K562 (cell line): ENCODE data around the gene RNF213. TPM values are rescaled to one million over a fixed set of nuclear protein-coding genes. Genes with fewer than 3 reads are reported as not detected.
A peak's percentile ranks its signal among the peaks of the same experiment; 100 is the strongest.

Experiments
- ATF6 ChIP-seq: sonication (generic); formaldehyde crosslinking; IDR thresholded peaks from 2 replicates; pipeline ENCODE4 v1.4.0; 2020; ENCODE audit warnings: mild to moderate bottlenecking, missing genetic modification reagents
- CTBP1 ChIP-seq: fragments of 450-650 bp; IDR thresholded peaks from 2 replicates; pipeline ENCODE4 v1.6.1; 2016; ENCODE audit warnings: borderline replicate concordance
- DLX4 ChIP-seq: fragments of 250-450 bp; sonication (Bioruptor Pico); IDR thresholded peaks from 2 replicates; pipeline ENCODE4 v1.6.1; 2021; ENCODE audit warnings: mild to moderate bottlenecking
- E2F6 ChIP-seq, 2 experiments: IDR thresholded peaks; 2 replicates each; pipeline ENCODE4 v1.6.1; 2011; ENCODE audit warnings: borderline replicate concordance in 1 of 2, control low read depth in 1 of 2, low read depth in 1 of 2, low read length in 1 of 2, mild to moderate bottlenecking in 1 of 2, mixed read lengths in 1 of 2, moderate library complexity in 1 of 2; ENCODE audit not compliant: insufficient read depth in 1 of 2, insufficient read length in 1 of 2, poor library complexity in 1 of 2, severe bottlenecking in 1 of 2; ENCODE audit errors: extremely low read depth in 1 of 2
- ETV5 ChIP-seq: sonication (generic); formaldehyde crosslinking; IDR thresholded peaks from 2 replicates; pipeline ENCODE4 v1.4.0; 2020; ENCODE audit warnings: low read depth, mild to moderate bottlenecking, missing genetic modification reagents
- HLTF ChIP-seq: fragments of 450-650 bp; IDR thresholded peaks from 2 replicates; pipeline ENCODE4 v1.6.1; 2016
- HNRNPH1 ChIP-seq: fragments of 200-400 bp; formaldehyde crosslinking; optimal IDR thresholded peaks from 2 replicates; pipeline ENCODE3; 2017; ENCODE audit warnings: low read depth, mild to moderate bottlenecking, low read length, moderate library complexity
- MTA2 ChIP-seq: fragments of 450-650 bp; IDR thresholded peaks from 2 replicates; pipeline ENCODE4 v1.6.1; 2016; ENCODE audit warnings: low read depth
- NFE2L1 ChIP-seq: fragments of 450-650 bp; IDR thresholded peaks from 2 replicates; pipeline ENCODE4 v1.6.1; 2016; ENCODE audit warnings: missing genetic modification characterization, low read depth, mild to moderate bottlenecking, missing compliant biosample characterization, moderate library complexity, borderline replicate concordance
- RAD21 ChIP-seq, 2 experiments: fragments of 250-450 bp in 1 of 2; fragments of 450-650 bp in 1 of 2; sonication (Bioruptor Pico) in 1 of 2; formaldehyde crosslinking in 1 of 2; IDR thresholded peaks in 1 of 2; conservative IDR thresholded peaks in 1 of 2; 2 replicates each; pipeline versions ENCODE4 v1.4.0 to v1.8.0; 2020 to 2022; ENCODE audit warnings: mild to moderate bottlenecking in 2 of 2, moderate library complexity in 1 of 2
- RBM39 ChIP-seq: fragments of 200-400 bp; formaldehyde crosslinking; optimal IDR thresholded peaks from 2 replicates; pipeline ENCODE3; 2018; ENCODE audit warnings: low read depth, low read length
- RUNX1 ChIP-seq: sonication (generic); IDR thresholded peaks from 2 replicates; pipeline ENCODE4 v1.6.1; 2016; ENCODE audit warnings: antibody characterized with exemption, low read depth
- SAFB ChIP-seq: fragments of 200-400 bp; formaldehyde crosslinking; IDR thresholded peaks from 2 replicates; pipeline ENCODE4 v1.6.1; 2017; ENCODE audit warnings: low read depth, low read length, borderline replicate concordance
- SETDB1 ChIP-seq: IDR thresholded peaks from one replicate; pipeline ENCODE4 v1.6.1; 2012; ENCODE audit warnings: low read length, control low read depth, inconsistent platforms
- SMARCA4 ChIP-seq: fragments of 450-650 bp; IDR thresholded peaks from 2 replicates; pipeline ENCODE4 v1.6.1; 2016
- TCF7L2 ChIP-seq: fragments of 150-350 bp; IDR thresholded peaks from 2 replicates; pipeline ENCODE4 v1.6.1; 2016; ENCODE audit warnings: low read depth, mild to moderate bottlenecking, low read length, moderate library complexity
- TFAP4 ChIP-seq: sonication (generic); formaldehyde crosslinking; IDR thresholded peaks from 2 replicates; pipeline ENCODE4 v1.8.0; 2022; ENCODE audit warnings: missing genetic modification reagents, mild to moderate bottlenecking, moderate library complexity, borderline replicate concordance
- ZBTB2 ChIP-seq: fragments of 450-650 bp; IDR thresholded peaks from 2 replicates; pipeline ENCODE4 v1.6.1; 2016; ENCODE audit warnings: antibody characterized with exemption
- ZNF184 ChIP-seq: sonication (generic); formaldehyde crosslinking; IDR thresholded peaks from 2 replicates; pipeline ENCODE4 v1.5.0; 2020; ENCODE audit warnings: missing genetic modification reagents
- ZNF280A ChIP-seq: fragments of 450-650 bp; IDR thresholded peaks from 2 replicates; pipeline ENCODE4 v1.6.1; 2018; ENCODE audit warnings: mild to moderate bottlenecking, low read depth; ENCODE audit not compliant: partially characterized antibody
- ZNF316 ChIP-seq: fragments of 450-650 bp; IDR thresholded peaks from 2 replicates; pipeline ENCODE4 v1.6.1; 2016
- polyA plus RNA-seq, 8 experiments: library from polyadenylated mRNA; depleted of rRNA in 4 of 8; stranded (reverse) in 5 of 8; unstranded in 3 of 8; fragments of >200 nt; fragmentation: Nextera tagmentation in 2 of 8; fragmentation: Illumina TruSeq in 1 of 8; extraction: Ambion mirVana in 2 of 8; extraction: Trizol in 1 of 8; gene quantifications; 2 replicates each; pipeline versions ENCODE4 v1.2.1 to v1.2.3, GENCODE V29; 2011 to 2014; ENCODE audit warnings: inconsistent platforms in 1 of 8, missing spikeins in 1 of 8
- total RNA-seq, 7 experiments: library from RNA; depleted of rRNA in 6 of 7; stranded (reverse); fragments of >200 nt in 6 of 7; fragmentation: Illumina TruSeq in 2 of 7; extraction: Trizol in 2 of 7; gene quantifications; 2 replicates each; pipeline versions ENCODE4 v1.2.1 to v1.2.3, GENCODE V29; 2011 to 2021; ENCODE audit warnings: low replicate concordance in 1 of 7

RNF213 gene
- total and polyA plus RNA-seq, 9 of the 15 experiments (the other 6 are each of a cell fraction or from before 2014, with no cell fraction given): 5.3 to 33.6 (median 17.9) TPM

GRCh38 chr17:80284631-80285030 lies 24.0 kb downstream of the RNF213 start (continued):
- TF ChIP-seq RUNX1 (no peak), ZBTB2 (no peak), ETV5 (CRISPR knock-in tag) (peak; percentile 55; the same call in 1 of the 2 replicates), HLTF (no peak), E2F6 (IDR thresholded peaks at IDR 0.05; ENCODE audit: borderline replicate concordance in 1 of 2, extremely low read depth in 1 of 2, insufficient read depth in 1 of 2, insufficient read length in 1 of 2, low read depth in 1 of 2, low read length in 1 of 2, poor library complexity in 1 of 2, severe bottlenecking in 1 of 2) (peak in 1 of 2 experiments; percentile 42), TFAP4 (CRISPR knock-in tag) (peak; percentile 99), ZNF184 (CRISPR knock-in tag) (no peak), SAFB (no peak), TCF7L2 (no peak), HNRNPH1 (no peak), ATF6 (CRISPR knock-in tag) (no peak), CTBP1 (peak; percentile 73), RBM39 (no peak), RAD21 (CRISPR knock-in tag; conservative IDR thresholded peaks at IDR 0.05 in 1 of 2, IDR thresholded peaks at IDR 0.05 in 1 of 2) (peak; percentile 45 to 61), ZNF280A (no peak), SMARCA4 (0 out of 2 replicates have a peak, but pooled peaks have one; percentile 14), ZNF316 (no peak), SETDB1 (no peak), MTA2 (no peak), DLX4 (CRISPR knock-in tag) (no peak), NFE2L1 (tag) (no peak)
